ENCODE data around the gene ABAT.

DNA sequence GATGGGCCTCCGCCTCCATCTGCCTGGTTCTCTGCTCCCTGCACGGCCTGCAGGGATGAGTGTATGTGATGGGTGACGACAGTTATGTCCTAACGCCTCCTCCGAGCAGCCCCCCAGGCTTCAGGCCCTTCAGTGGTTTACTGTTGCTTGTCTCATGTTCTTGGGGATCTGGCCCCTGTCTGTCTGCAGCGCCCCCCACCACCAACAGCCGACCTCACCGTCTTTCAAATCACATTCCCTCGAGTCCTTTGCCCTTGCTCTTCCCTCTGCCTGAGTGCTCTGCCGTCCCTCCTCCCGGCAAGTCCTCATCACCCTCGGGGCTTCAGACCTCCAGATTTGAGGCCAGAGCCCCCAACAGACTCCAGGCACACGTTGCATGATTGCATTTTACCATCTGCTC lies 34.7 kb upstream of the ABAT start:
- TF ChIP-seq, protein P1, sequence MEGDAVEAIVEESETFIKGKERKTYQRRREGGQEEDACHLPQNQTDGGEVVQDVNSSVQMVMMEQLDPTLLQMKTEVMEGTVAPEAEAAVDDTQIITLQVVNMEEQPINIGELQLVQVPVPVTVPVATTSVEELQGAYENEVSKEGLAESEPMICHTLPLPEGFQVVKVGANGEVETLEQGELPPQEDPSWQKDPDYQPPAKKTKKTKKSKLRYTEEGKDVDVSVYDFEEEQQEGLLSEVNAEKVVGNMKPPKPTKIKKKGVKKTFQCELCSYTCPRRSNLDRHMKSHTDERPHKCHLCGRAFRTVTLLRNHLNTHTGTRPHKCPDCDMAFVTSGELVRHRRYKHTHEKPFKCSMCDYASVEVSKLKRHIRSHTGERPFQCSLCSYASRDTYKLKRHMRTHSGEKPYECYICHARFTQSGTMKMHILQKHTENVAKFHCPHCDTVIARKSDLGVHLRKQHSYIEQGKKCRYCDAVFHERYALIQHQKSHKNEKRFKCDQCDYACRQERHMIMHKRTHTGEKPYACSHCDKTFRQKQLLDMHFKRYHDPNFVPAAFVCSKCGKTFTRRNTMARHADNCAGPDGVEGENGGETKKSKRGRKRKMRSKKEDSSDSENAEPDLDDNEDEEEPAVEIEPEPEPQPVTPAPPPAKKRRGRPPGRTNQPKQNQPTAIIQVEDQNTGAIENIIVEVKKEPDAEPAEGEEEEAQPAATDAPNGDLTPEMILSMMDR (IDR thresholded peaks at IDR 0.05; ENCODE audit: insufficient read depth, low read depth, low read length) = no peak
- no peak for TF ChIP-seq EZH2 (IDR thresholded peaks at IDR 0.05; ENCODE audit: insufficient read depth, low read length)
